ENCODE results near the gene OR1K1.

The OR1K1 gene, protein sequence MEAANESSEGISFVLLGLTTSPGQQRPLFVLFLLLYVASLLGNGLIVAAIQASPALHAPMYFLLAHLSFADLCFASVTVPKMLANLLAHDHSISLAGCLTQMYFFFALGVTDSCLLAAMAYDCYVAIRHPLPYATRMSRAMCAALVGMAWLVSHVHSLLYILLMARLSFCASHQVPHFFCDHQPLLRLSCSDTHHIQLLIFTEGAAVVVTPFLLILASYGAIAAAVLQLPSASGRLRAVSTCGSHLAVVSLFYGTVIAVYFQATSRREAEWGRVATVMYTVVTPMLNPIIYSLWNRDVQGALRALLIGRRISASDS

GRCh38 chr9:122800066-122801060 is at the start of gene OR1K1:
TSS of gene OR1K1 (plus strand) at chr9:122800123. CDS start at chr9:122800123, 0 bp downstream.
- no peak for DNase-seq

DNA sequence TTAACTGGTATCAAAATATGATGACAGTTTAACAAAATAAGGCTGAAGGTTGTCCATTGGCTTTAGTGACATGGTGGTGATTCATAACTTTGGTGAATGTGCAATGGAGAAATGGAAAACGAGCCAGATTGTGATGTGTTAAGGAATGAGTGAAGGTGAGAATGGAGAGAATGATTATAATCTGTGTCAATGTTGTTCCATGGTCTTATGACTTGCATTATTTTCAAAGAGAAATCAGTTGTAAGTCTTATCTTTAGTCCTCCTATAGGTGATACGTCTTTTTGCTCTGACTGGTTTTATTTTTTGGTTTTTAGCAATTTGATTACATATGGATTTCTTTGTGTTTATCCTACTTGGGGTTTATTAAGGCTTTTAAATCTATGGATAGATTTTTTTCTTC is 45.1 kb upstream of the OR1K1 start:
- DNase-seq = no peak

GRCh38 chr9:122767817-122768216 is 32.1 kb upstream of the OR1K1 start:
- DNase-seq = no peak

DNA sequence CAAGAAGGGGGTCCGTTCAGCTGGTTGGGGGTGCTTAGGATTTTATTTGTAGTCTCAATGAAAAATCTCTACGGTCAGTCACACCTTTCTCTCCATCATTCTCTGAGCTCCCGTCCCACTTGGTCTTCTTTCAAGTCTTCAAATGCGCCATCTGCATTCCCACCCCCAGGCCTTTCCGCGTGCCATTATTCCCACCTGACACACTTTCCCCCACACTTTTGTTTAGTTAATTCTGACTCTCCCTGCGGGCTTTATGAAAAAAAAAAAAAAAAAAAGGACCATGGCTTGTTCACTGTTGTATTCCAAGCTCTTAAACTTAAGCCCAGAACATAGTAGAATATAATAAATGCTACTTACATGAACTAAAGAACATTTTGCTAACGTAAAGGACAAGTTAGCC is 22.9 kb upstream of the OR1K1 start:
- no peak for DNase-seq

DNA sequence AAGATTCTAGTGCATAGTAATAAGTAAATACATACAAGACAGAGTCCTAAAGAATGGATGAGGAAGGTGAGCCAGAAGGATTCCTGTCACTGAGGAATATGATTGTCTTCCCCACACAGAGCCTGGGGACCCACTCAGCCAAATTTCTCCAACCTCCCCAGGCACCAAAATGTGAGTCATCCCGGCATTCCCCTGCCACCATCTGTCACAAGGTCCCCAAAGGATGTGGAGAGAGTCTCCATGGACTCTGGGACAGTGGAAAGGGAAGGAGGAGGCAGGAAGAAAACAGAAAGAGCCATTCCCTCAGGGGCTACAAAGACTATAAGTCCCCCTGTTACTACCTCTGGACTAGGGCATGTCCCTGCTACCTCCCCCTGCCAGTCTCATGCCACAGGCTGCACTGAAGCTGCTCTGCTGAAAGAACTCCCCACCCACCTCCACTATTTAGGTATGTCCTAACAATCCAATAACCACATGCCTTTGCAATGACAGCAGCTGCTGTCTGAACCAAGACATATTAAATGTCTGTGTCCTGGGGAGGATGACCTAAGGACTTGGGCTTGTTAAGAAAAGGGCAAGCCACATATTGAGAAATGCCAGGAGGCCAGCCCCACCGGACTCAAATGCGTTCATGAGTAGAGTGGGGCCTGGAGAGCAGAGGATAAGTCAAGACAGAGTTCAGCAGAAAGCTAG is 21.8 kb upstream of the OR1K1 start:
- no peak for DNase-seq

GRCh38 chr9:122779181-122779580 is 20.7 kb upstream of the OR1K1 start:
- DNase-seq = no peak

GRCh38 chr9:122780026-122780425 is 19.9 kb upstream of the OR1K1 start:
- no peak for DNase-seq

GRCh38 chr9:122781671-122782070 is 18.3 kb upstream of the OR1K1 start:
- no peak for DNase-seq

DNA sequence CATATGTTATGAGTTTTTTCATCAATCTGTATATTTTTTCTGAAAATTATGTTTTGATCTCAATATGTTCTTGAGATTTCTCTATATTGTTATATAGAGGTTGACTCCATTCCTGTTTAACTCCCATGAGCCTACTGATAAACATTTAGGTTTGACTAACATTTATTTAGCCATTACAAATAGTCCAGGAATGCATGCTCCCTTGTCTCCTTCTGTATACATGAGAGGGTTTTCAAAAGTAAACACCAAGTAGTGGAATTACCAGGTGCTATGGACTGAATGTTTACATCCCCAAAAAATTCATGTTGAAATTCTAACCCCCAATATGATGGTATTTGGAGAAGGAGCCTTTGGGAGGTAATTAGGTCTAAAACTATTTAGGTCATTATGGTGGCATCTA is 14.7 kb upstream of the OR1K1 start:
- no peak for DNase-seq

GRCh38 chr9:122786338-122786737 is 13.6 kb upstream of the OR1K1 start:
- no peak for DNase-seq

DNA sequence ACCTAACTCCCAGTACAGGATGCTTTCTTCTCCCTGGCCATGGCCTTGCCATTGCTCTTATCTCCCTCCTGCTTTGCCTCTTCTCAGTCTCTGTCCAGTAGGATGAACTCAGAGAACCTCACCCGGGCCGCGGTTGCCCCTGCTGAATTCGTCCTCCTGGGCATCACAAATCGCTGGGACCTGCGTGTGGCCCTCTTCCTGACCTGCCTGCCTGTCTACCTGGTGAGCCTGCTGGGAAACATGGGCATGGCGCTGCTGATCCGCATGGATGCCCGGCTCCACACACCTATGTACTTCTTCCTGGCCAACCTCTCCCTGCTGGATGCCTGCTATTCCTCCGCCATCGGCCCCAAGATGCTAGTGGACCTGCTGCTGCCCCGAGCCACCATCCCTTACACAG is 11.1 kb upstream of the OR1K1 start, which contains the start of gene OR5C1:
TSS of gene OR5C1 (plus strand) at position 103 of the 400 bp plus-strand sequence. CDS start at position 103, 0 bp downstream.
- DNase-seq = no peak

GRCh38 chr9:122789256-122790046 is 10.5 kb upstream of the OR1K1 start:
- no peak for DNase-seq

DNA sequence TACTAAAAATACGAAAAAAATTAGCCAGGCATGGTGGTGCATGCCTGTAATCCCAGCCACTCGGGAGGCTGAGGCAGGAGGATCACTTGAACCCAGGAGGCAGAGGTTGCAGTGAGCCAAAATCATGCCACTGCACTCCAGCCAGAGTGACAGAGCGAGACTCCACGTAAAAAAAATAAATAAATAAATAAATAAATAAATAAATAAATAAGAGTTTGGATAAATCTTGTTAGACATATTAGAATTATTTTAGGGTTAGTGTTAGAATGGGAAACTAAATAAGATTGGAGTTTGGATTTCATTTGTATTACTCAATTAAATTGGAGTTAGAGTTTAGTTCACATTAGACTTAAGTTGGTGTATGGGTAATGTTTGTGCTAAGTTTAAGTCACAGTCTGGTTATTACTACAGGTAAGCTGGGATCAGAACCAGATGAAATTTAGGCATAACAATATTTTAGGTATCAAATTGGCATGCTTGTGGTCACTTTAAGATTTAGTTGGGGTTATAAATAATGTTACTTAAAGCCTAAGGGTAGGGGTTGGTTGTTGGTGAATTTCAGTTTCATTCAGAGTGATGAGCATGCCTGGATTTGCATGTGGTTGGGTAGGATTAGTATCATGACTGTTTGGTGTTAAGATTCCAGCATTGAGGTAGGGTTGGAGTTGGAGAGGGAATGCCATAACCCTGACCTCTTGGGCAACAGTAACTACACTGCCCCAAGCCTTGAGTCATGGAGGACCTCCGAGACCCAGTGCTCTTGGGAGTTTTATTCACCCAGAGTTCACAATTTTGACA is 7.9 kb upstream of the OR1K1 start:
- DNase-seq = no peak

DNA sequence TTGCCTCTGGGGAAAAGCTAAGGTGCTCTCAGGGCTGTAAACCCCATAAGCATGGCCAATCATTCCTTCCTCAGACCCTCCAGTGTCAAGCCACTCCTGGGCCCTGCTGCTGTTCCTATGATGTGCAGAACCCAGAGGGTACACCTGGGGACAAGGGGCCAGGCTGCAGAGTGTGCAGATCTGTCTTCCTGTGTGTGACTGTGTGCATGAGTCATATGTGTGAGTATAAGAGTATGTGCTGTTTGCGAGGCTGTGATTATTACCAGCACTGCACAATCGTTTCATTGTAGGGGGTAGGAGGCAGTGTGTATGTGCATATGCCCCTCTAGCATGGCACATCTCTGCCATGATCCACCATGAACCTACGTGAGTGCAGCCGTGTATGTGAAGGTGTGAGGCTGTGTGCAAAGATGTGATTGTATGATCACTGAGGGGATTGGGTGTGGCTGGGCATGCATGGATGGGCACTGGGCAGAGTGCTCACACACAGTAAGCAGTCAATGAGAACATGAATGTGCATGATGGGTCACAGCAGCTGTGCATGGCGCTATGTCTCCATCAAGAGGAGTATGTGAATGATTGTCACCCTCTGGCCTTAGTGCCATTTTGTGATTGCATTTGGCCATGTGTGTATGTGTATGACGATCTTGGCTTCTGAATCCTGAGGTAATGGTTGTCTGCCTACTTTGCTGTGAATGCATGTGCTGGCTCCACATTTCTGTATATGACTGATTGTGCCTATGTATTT is 2.4 kb upstream of the OR1K1 start:
- no peak for DNase-seq

DNA sequence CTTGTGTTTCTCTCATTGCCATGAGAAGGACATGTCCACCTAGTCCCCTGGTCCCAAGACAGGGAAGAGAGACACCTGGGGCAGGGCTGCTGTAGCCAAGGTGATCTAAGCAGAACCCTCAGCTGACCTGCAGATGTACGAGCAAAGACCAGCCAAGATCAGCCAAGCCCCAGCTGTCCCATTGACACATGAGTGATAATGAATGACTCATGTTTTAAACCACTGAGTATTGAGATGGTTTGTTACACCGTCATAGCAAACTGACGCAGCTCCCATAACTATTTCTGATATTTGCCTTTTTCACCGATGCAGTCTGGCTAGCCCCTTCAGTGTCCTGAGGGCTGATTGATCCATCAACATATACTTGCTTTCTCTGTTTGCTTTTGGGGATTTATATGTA is 6.7 kb downstream of the OR1K1 start:
- DNase-seq = no peak

DNA sequence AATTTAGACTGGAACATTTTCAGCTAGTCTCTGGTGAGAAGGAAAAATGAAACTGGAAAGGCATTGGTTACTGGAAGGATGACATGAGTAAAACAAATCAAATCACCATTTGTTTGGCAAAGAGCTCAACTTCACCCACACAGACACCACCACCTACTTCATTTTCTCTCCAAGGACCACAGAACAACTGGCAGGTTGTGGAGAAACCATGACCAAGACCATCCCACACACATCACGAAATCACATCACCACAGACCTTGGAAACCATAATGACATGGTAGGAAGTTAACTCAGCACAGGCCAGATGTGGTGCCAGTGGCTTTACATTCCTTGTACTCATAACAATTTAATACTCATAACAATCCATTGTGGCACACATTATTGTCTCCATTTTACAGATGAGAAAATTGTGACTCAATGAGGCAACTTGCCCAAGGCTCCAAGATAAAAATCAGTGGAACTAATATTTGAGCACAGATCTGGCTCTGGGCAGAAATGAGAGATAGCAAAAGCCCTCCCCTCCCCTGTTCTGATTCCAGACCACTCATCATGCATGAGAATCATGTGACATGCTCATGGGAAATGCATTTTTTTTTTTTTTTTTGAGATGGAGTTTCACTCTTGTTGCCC is 7.5 kb downstream of the OR1K1 start:
- DNase-seq = no peak

DNA sequence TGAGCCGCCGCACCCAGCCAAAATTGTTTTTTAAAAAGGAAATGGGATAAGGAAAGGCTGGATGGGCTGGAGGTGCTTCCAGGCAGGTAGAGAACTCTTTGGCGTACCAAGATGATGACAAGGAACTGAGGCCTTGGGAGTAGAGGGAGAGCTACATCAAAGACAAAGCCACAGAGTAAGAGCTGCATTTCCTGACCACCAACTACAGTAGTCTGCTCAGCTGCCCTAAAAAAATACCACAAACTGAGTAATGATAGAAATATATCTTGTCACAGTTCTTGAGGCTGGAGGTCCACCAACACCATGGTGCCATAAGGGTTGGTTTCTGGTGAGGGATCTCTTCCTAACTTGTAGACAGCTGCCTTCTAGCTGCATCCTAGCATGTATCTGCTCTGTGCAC is 8.2 kb downstream of the OR1K1 start:
- no peak for DNase-seq

- DNase-seq = peak; percentile 24
Observed at GRCh38 chr9:122809261-122809660, 9.3 kb downstream of the OR1K1 start.

GRCh38 chr9:122810306-122810946 is 10.5 kb downstream of the OR1K1 start:
- peak; percentile 18 for DNase-seq

DNA sequence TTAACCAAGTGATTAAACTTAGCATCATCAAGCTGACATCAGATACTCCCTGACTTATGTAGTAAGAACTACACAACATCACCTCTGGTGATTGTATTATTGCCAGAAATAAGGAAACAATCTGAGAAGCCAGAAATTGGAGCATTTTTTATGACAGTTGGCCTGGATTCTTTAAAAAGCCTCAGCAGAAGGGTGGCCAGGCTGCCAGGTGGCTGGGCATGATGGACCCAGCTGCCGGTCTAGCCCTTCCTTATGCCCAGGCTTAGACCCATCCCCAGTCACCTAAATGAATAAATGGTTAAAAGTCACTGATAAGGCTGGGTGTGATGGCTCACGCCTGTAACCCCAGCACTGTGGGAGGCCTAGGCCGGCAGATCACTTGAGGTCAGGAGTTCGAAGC is 12.8 kb downstream of the OR1K1 start:
- DNase-seq = no peak

Measured in NCI-H510A (cell line).